Testis (tissue), 2 donors: ENCODE data around the gene OCIAD2.

ENCODE experiments used
- CTCF ChIP-seq, 3 experiments: fragments of 450-650 bp in 2 of 3; fragments of 200-600 bp in 1 of 3; sonication (generic) in 1 of 3; IDR thresholded peaks; one replicate each; pipeline ENCODE4 v1.5.1; 2016 to 2019; ENCODE audit warnings: antibody characterized with exemption in 3 of 3, mild to moderate bottlenecking in 2 of 3, moderate library complexity in 1 of 3
- POLR2A ChIP-seq: fragments of 450-650 bp; IDR thresholded peaks from one replicate; pipeline ENCODE4 v1.6.1; 2017; ENCODE audit warnings: antibody characterized with exemption, mild to moderate bottlenecking, moderate library complexity

GRCh38 chr4:48902266-48902665 is 4.3 kb downstream of the OCIAD2 start:
- TF ChIP-seq POLR2A (no peak), CTCF (IDR thresholded peaks at IDR 0.05) (no peak)
